Urothelium cell line (cell line): ENCODE measurements around the gene GSC2.

Experiments used
- DNase-seq: peaks from one replicate; pipeline ENCODE4 v3.0.0; 2011; ENCODE audit warnings: low spot score, mixed read lengths
- FAIRE-seq: peaks from 2 replicates; lab custom pipeline; 2011; peaks lifted over from hg19 to GRCh38; lab: Jason Lieb, UNC

Gene GSC2

GRCh38 chr22:19121631-19122142, 28.4 kb downstream of the GSC2 start:
- FAIRE-seq (no peak), DNase-seq (peak; percentile 30)

DNA sequence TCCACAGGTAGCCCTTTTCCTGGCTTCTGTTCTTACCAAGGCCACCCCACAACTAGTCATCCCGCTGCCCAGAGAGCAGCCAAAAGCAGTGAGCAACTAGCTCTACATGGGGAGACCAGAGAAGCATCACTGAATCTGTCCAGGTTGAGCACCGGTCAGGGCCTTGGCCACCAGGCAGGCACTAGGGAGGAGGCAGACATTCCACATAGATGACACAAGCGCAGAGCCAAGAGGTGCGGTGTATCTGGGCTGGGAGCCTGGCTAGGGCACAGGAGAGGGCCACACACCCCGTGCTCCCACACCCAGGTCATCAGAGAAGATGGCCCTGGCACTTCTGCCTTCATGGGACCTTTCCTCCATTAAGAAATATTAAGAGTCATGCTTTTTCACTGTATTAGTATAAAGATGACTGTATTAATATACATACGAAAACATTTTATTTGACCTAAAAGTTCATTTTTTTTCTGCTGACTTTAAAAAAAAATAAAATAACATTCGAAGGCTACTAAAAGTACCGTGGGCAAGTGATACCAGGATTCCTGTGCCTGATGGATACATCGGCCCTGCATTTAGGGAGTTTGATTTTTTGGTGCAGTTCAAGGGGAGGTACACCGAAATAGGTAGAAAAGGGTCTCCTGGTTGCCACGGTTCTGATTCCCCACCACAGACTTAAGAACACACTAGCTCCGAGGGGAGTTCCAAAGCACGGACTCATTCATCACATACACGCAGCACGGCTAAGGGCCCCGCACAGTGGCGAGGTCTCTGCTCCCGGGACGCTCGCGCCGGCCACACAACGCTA, 29.1 kb downstream of the GSC2 start:
- FAIRE-seq, result no peak
- DNase-seq, result peak; percentile 77

DNA sequence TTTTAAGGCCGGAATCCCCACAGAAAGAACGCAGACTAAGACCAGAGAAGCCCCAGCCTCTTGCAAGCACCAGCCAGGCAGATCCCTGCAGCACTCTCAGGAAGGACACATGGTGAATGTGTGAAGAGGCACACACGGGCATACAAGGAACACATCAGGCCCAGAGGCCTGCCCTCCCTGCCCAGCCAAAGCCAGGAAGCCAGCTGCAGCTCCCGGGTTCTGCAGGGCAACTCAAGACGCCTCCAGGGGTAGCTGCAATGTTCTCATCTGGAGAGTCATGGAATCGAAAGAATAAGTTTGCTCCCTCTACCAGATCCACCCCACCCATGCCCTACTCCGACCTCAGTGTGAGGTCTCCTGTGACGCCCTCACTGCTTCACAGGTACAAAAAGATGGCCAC, 30.1 kb downstream of the GSC2 start:
- no peak for DNase-seq
- FAIRE-seq, result no peak

GRCh38 chr22:19118329-19118880, 31.7 kb downstream of the GSC2 start:
- DNase-seq (no peak), FAIRE-seq (no peak)

DNA sequence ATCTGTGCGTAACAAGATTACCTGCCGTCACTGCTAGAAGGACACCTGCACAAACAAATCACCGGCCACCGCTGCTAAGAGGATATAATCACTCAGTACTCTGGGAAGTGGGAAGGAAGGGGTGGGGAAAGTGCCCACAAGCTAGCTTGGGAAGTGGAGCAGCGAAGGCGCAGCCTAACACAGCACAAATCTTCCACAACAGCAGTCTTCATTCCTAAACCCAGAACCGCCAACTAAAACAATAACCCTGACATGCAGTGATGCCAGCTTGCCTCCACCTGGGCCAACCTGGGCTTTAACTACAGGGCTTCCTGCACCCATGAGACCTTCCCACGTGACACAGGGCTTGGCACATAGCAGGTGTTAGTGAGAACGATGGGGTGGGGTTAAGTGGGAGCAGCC, 33.0 kb downstream of the GSC2 start:
- DNase-seq (no peak), FAIRE-seq (no peak)

DNA sequence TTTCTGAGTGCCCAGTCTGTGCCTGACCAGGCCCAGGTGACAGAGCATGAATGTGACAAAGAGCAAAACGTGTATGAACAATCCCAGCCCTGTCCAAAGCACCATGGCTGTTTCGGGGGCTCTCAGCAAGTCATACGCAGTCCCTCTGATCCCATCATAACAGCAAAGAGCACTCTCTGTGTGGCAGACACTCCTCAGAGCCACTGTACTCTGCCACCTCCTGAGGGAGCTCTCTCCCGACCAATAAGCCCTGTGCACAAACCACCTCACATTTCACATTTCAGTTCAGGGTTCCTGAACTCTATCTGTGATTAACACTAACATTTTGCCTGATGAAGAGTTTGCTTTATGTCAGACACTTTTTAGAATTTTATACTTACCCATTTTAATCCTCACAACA, 34.5 kb downstream of the GSC2 start:
- no peak for FAIRE-seq

GRCh38 chr22:19114984-19115552, 35.0 kb downstream of the GSC2 start:
- no peak for FAIRE-seq

More for the DNA sequence above, 34.5 kb downstream of the GSC2 start:
- no peak for DNase-seq

DNA sequence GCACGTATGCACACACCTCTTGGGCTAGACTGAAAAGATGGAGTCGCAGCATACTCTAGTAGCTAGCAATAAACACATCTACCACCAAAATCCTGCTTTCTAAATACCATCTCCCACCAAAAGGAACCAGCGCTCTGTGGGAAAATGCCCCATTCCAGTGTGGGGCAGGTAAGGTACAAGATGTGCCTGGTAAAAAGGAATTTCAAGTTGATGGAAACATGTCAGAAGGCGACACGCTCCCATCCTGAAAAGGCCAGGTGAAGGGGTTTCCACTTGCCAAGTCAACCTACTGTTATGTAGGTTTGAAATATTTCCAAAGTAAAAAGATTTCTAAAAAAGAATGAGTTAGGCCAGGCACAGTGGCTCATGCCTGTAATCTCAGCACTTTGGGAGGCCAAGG, 36.7 kb downstream of the GSC2 start:
- FAIRE-seq (no peak), DNase-seq (no peak)

More at GRCh38 chr22:19114984-19115552, 35.0 kb downstream of the GSC2 start:
- no peak for DNase-seq

- FAIRE-seq (no peak), DNase-seq (no peak)
These were observed 38.5 kb downstream of the GSC2 start for GRCh38 chr22:19111584-19111983.

- DNase-seq, result no peak
- no peak for FAIRE-seq
These were observed 39.0 kb downstream of the GSC2 start for GRCh38 chr22:19111140-19111539.

GRCh38 chr22:19110646-19111045, 39.4 kb downstream of the GSC2 start:
- no peak for FAIRE-seq
- no peak for DNase-seq

DNA sequence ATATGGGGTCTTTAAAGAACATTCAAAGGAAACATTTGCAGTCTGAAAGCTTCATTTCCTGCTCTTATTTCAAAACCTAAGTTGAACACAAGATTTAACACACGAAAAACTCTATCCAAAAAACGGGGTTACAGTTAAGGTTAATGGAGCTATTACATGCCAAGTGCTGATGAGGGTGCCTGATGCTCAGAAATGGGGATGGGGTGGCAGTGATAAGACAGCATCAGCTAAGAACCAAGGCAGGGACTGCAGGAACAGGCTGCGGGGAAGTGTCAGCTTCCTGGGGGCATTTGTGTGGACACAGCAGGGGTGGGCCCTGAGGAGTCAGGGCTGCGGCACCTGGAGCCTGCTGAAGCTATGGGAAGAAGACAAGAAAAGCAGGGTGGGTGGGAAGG, 40.0 kb downstream of the GSC2 start:
- no peak for FAIRE-seq

GRCh38 chr22:19109198-19110063, 40.7 kb downstream of the GSC2 start:
- FAIRE-seq (no peak), DNase-seq (no peak)

More for the DNA sequence above, 40.0 kb downstream of the GSC2 start:
- no peak for DNase-seq

DNA sequence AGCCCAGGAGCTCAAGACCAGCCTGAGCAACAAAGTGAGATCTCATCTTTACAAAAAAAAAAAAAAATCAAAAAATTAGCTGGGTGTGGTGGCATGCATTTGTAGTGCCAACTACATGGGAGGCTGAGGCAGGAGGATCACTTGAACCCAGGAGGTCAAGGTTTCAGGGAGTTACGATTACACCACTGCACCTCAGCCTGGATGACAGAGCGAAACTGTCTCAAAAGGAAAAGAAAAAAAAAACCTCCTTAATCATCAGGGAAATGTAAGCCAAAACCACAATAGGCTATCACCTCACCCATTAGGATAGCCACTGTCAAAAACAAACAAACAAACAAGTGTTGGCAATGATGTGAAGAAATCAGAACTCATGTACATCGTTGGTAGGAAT, 41.3 kb downstream of the GSC2 start:
- DNase-seq, result no peak

DNA sequence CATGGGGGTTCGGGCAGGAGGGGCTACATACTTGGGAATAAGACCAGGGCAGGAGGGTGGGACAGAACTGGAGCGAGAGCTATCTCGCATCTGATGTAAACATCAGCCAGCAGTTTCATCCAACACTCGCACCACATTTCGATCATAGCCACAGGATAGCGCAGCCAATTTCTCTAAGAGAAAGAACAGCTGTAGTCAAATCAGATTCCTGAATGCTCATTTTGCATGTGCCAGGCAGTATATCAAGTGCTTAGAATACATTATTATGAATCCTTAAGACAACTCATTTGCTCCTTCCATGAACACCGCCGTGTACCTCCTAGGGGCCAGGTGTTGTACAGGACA, 42.4 kb downstream of the GSC2 start:
- FAIRE-seq, result no peak

More for the DNA sequence above, 41.3 kb downstream of the GSC2 start:
- FAIRE-seq, result no peak

DNA sequence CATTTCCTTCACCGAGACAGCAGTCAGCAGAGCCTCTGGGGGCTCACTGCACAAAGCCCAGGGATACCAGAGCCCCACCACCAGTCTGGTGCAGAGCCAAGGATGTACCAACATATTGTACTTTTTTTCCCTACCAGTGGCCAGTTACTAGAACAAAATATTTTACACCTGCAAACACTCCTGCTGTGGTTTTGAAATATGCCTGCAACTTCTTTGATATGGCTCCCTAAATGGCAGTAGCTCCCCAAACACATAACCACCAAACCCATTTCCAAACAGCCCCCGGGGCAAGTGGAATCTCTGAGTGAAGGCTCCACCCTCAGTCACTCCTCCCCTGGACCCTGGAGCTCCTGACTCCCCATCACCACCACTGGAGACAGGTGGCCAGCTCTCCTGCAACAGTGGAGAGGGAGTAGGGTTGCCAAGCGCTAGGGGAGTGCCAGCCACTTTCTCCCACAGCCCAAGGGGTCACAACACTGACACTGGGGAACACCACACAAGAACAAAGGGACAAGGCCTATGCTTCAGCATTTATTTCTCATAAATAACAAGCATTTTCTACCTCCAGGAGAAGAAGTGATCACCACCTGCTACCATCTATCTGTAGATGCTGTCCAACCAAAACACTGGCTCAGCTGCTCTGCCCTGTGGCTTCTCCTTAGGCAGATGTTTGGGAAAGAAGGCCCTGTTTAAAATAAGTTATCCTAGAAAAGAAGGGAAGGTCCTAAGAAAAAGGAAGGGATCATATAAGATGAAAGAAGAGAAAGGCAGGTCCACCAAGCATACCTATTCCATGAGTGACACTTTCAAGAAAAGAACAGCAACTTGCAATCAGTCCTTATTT, 43.0 kb downstream of the GSC2 start:
- DNase-seq, result no peak
- FAIRE-seq, result no peak

More for the DNA sequence above, 42.4 kb downstream of the GSC2 start:
- DNase-seq, result no peak

- DNase-seq, result no peak
- no peak for FAIRE-seq
These were observed 44.0 kb downstream of the GSC2 start for GRCh38 chr22:19105867-19106802.

DNA sequence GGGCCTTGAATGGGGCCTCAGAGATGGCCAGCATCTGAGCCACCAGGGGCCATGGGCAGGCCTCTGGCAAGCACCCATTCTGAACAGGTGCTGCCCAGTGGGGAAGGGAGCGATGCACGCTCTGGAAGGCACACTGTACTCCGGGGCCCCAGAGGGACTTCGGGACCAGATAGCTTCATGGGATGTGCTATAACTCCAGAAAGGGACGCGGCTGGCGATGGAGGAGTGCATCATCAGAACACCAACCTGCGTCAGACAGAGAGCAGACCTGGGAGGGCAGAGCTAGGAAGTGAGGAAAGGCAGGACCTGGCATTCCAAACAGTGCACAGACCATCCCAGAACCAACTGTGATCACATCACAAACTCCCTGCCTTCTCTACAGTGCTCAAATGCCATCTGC, 44.6 kb downstream of the GSC2 start:
- DNase-seq (no peak), FAIRE-seq (no peak)
